Aorta (tissue), 5 donors: ENCODE measurements around the gene INF2. TPM values are rescaled to one million over a fixed set of nuclear protein-coding genes. Genes with fewer than 3 reads are reported as not detected.
A peak's percentile ranks its signal among the peaks of the same experiment; 100 is the strongest.

Experiments used
- ATAC-seq: fragments of 200-7000 bp; cut with Tn5 transposase; one replicate; pipeline ENCODE4 v1.9.1; 2022; ENCODE audit warnings: moderate library complexity; ENCODE audit not compliant: low FRiP score
- DNase-seq, 2 donors: peaks; one replicate each; pipeline ENCODE4 v3.0.0-alpha.2; 2020
- H3K27ac ChIP-seq, 2 donors: one replicate each; pipeline ENCODE4 v1.5.1; 2013; ENCODE audit warnings: low read length in 2 of 2, mild to moderate bottlenecking in 2 of 2, moderate library complexity in 2 of 2, control low read depth in 1 of 2, inconsistent platforms in 1 of 2, low read depth in 1 of 2
- H3K27me3 ChIP-seq, 2 donors: one replicate each; pipeline ENCODE4 v1.6.1; 2013; ENCODE audit warnings: control low read depth in 1 of 2, low read length in 1 of 2, mild to moderate bottlenecking in 1 of 2, moderate library complexity in 1 of 2; ENCODE audit not compliant: insufficient read depth in 2 of 2, control insufficient read depth in 1 of 2
- H3K36me3 ChIP-seq, 2 donors: one replicate each; pipeline ENCODE4 v1.6.1; 2013; ENCODE audit warnings: control low read depth in 1 of 2, low read length in 1 of 2, mild to moderate bottlenecking in 1 of 2; ENCODE audit not compliant: insufficient read depth in 2 of 2, control insufficient read depth in 1 of 2
- H3K4me1 ChIP-seq, 2 donors: one replicate each; pipeline ENCODE4 v1.6.1; 2013; ENCODE audit warnings: low read length in 2 of 2, control low read depth in 1 of 2, mild to moderate bottlenecking in 1 of 2, moderate library complexity in 1 of 2; ENCODE audit not compliant: insufficient read depth in 2 of 2, control insufficient read depth in 1 of 2
- H3K4me3 ChIP-seq, 2 donors: one replicate each; pipeline ENCODE4 v1.5.1; 2013; ENCODE audit warnings: low read length in 2 of 2, control low read depth in 1 of 2, mild to moderate bottlenecking in 1 of 2
- H3K9me3 ChIP-seq: one replicate; pipeline ENCODE4 v1.6.1; 2013; ENCODE audit warnings: mild to moderate bottlenecking, low read length; ENCODE audit not compliant: control insufficient read depth
- WGBS, 2 donors: extraction: QIAGEN DNeasy Blood & Tissue Kit; methylation state at CpG; one replicate each; pipeline ENCODE4 v1.1.7; 2013; 5-methylcytosine and 5-hydroxymethylcytosine counted together
- intact Hi-C, 2 donors: fragments of 100-400 bp; cut with DNase I; formaldehyde crosslinking; loops; one replicate each; pipeline versions ENCODE4 v1.14.2 to v1.15.0; 2022
- long read RNA-seq, 2 donors: library from polyadenylated mRNA; unstranded; transcript quantifications; one replicate each; pipeline ENCODE4 v2.0.0, GENCODE V29; 2020 to 2021
- polyA plus RNA-seq, 2 donors: library from polyadenylated mRNA; stranded (reverse); fragments of 200-250 nt; gene quantifications; one replicate each; pipeline ENCODE4 v1.2.3, GENCODE V29; 2013
- total RNA-seq, 2 donors: library from RNA; stranded (reverse); fragmentation: NEBNext Ultra II Directional; extraction: Animal tissue kit (Norgen Biotek cat#: 25700); gene quantifications; one replicate each; pipeline ENCODE4 v1.2.1, GENCODE V29; 2021
- donor health status: healthy with polysubstance abuse.
- donor health status: Bipolar disorder and iron deficiency.
- donor health status: DM: no; HTN: no; CAD: no.
- donor health status: DM: no; HTN: no; CAD: no.
- donor health status: DM: yes; HTN: yes; CAD: no.

Gene INF2
- total RNA-seq, result 100 to 1,000 TPM in 1 of 2 donors, 10 to 100 TPM in 1; 84.9 to 102 TPM
- 100 to 1,000 TPM in 1 of 2 donors, 10 to 100 TPM in 1; 31.9 to 185 TPM for polyA plus RNA-seq
- long read RNA-seq, donor 1, transcript INF2-204 (5 exons, 1,689 nt), result major isoform, 34 of 109 reads
- long read RNA-seq, donor 1, partial matches to known transcripts, result 56 of 109 reads
- long read RNA-seq, donor 1, other reads (novel, unspliced or antisense), result 19 of 109 reads
- long read RNA-seq, donor 2, transcript INF2-204 (5 exons, 1,689 nt), result major isoform, 5 of 46 reads
- long read RNA-seq, donor 2, partial matches to known transcripts, result 28 of 46 reads
- long read RNA-seq, donor 2, other reads (novel, unspliced or antisense), result 13 of 46 reads

GRCh38 chr14:104689109-104689880 is at the start of gene INF2:
Gene INF2, plus strand, starts transcription at chr14:104689618. Its CDS starts 11,748 bp downstream, at chr14:104701366.
- H3K27me3 ChIP-seq, result no peaks in the 10 kb centered on the region
- 1% methylated on average over 50 to 76 of the region's 76 CpGs for WGBS, 2 donors
- H3K27ac ChIP-seq, result peak within 1 kb of the TSS in 1 of 2 donors; percentile 43
- no peaks in the 10 kb centered on the region for H3K36me3 ChIP-seq
- H3K9me3 ChIP-seq, result no peaks in the 10 kb centered on the region
- H3K4me3 ChIP-seq, result peak within 1 kb of the TSS; percentile 60 to 88
- no peaks in the 10 kb centered on the region for H3K4me1 ChIP-seq
- intact Hi-C loops, result loop anchor here in 1 of 2 donors (5.0 kb wide), 2 partner anchors 33 to 613 kb away; partner anchors contain the start of genes ADSS1 and BRF1
- ATAC-seq (peak; percentile 72), DNase-seq (no peak)

- H3K4me1 ChIP-seq, result no peaks in the 10 kb centered on the region
- H3K27ac ChIP-seq, result no peak overlapping the region
- DNase-seq, result peak in 1 of 2 donors; percentile 87
- H3K4me3 ChIP-seq, result no peak overlapping the region
- H3K9me3 ChIP-seq, result no peaks in the 10 kb centered on the region
- H3K27me3 ChIP-seq, result no peaks in the 10 kb centered on the region
- intact Hi-C loops, result loop anchor here (2.0 to 10.0 kb wide), 4 partner anchors 503 to 563 kb away; partner anchors contain the start of genes ASPG (in 1 of the 2) and KIF26A (in 1 of the 2)
- WGBS, 2 donors, result 4 to 5% methylated on average over 24 of the region's 24 CpGs
- H3K36me3 ChIP-seq, result no peaks in the 10 kb centered on the region
- peak; percentile 82 for ATAC-seq
Measured at GRCh38 chr14:104639885-104640548, 49.4 kb upstream of the INF2 start.

- WGBS, 2 donors, result 79 to 83% methylated on average over 9 to 10 of the region's 10 CpGs
- Histone ChIP-seq H3K36me3 (no peaks in the 10 kb centered on the region), H3K9me3 (peaks cover 3% of the 10 kb centered on the region), H3K4me3 (no peak overlapping the region), H3K4me1 (no peaks in the 10 kb centered on the region), H3K27me3 (no peaks in the 10 kb centered on the region), H3K27ac (no peak overlapping the region)
- intact Hi-C loops, result no loop called here
- no peak for ATAC-seq
- no peak for DNase-seq
Measured at GRCh38 chr14:104640681-104641080, 48.7 kb upstream of the INF2 start.

GRCh38 chr14:104641753-104642539 is 47.5 kb upstream of the INF2 start:
- Histone ChIP-seq H3K9me3 (peaks cover 3% of the 10 kb centered on the region), H3K4me3 (no peak overlapping the region), H3K27me3 (no peaks in the 10 kb centered on the region), H3K27ac (no peak overlapping the region), H3K4me1 (no peaks in the 10 kb centered on the region), H3K36me3 (no peaks in the 10 kb centered on the region)
- no peak for ATAC-seq
- 84 to 86% methylated on average over 23 of the region's 23 CpGs for WGBS, 2 donors
- DNase-seq, result no peak
- intact Hi-C loops, result no loop called here

GRCh38 chr14:104642540-104642868 is 46.9 kb upstream of the INF2 start:
- intact Hi-C loops, result no loop called here
- WGBS, 2 donors, result 91 to 94% methylated on average over 9 of the region's 9 CpGs

GRCh38 chr14:104643306-104643705 is 46.1 kb upstream of the INF2 start:
- intact Hi-C loops, result no loop called here
- ATAC-seq, result no peak

More at GRCh38 chr14:104642540-104642868, 46.9 kb upstream of the INF2 start:
- Histone ChIP-seq H3K36me3 (no peaks in the 10 kb centered on the region), H3K27me3 (no peaks in the 10 kb centered on the region), H3K4me3 (no peak overlapping the region), H3K27ac (no peak overlapping the region), H3K9me3 (peaks cover 3% of the 10 kb centered on the region), H3K4me1 (no peaks in the 10 kb centered on the region)
- DNase-seq (no peak), ATAC-seq (no peak)

GRCh38 chr14:104644091-104644635 is 45.3 kb upstream of the INF2 start:
- WGBS, 2 donors, result 75 to 80% methylated on average over 12 of the region's 12 CpGs
- no peaks in the 10 kb centered on the region for H3K27me3 ChIP-seq
- no peak overlapping the region for H3K27ac ChIP-seq
- no peak for ATAC-seq
- no peak for DNase-seq
- no peak overlapping the region for H3K4me3 ChIP-seq
- peaks cover 3% of the 10 kb centered on the region for H3K9me3 ChIP-seq
- intact Hi-C loops, result no loop called here
- H3K4me1 ChIP-seq, result no peaks in the 10 kb centered on the region
- no peaks in the 10 kb centered on the region for H3K36me3 ChIP-seq

More at GRCh38 chr14:104643306-104643705, 46.1 kb upstream of the INF2 start:
- Histone ChIP-seq H3K9me3 (peaks cover 3% of the 10 kb centered on the region), H3K4me1 (no peaks in the 10 kb centered on the region), H3K27ac (no peak overlapping the region), H3K27me3 (no peaks in the 10 kb centered on the region), H3K36me3 (no peaks in the 10 kb centered on the region), H3K4me3 (no peak overlapping the region)
- 54 to 65% methylated on average over 6 to 8 of the region's 8 CpGs for WGBS, 2 donors
- DNase-seq, result no peak
